Psoas muscle (tissue), 8 donors: ENCODE measurements around the gene SLC1A3. TPM values are rescaled to one million over a fixed set of nuclear protein-coding genes. Genes with fewer than 3 reads are reported as not detected.

Source experiments
- ATAC-seq, 4 donors: fragments of 200-7000 bp; cut with Tn5 transposase; one replicate each; pipeline ENCODE4 v1.9.1; 2020; ENCODE audit warnings: moderate library complexity in 3 of 4, mild to moderate bottlenecking in 2 of 4
- DNase-seq, 2 donors: peaks; one replicate each; pipeline ENCODE4 v3.0.0-alpha.2; 2020
- H3K27ac ChIP-seq: fragments of 200-600 bp; one replicate; pipeline ENCODE4 v1.8.0; 2022
- H3K27me3 ChIP-seq, 3 donors: fragments of 200-600 bp in 1 of 3; one replicate each; pipeline versions ENCODE4 v1.6.1 to v1.8.0; 2013 to 2022; ENCODE audit warnings: low read length in 2 of 3, mild to moderate bottlenecking in 2 of 3, moderate library complexity in 1 of 3; ENCODE audit not compliant: insufficient read depth in 3 of 3
- H3K36me3 ChIP-seq, 2 donors: fragments of 200-600 bp in 1 of 2; one replicate each; pipeline versions ENCODE4 v1.6.1 to v1.8.0; 2013 to 2022; ENCODE audit warnings: low read depth in 1 of 2, mild to moderate bottlenecking in 1 of 2, moderate library complexity in 1 of 2; ENCODE audit not compliant: insufficient read depth in 1 of 2
- H3K4me1 ChIP-seq: fragments of 200-600 bp; one replicate; pipeline ENCODE4 v1.8.0; 2022
- H3K4me3 ChIP-seq: fragments of 200-600 bp; one replicate; pipeline ENCODE4 v1.8.0; 2022; ENCODE audit warnings: mild to moderate bottlenecking
- H3K9me3 ChIP-seq: fragments of 200-600 bp; one replicate; pipeline ENCODE4 v1.8.0; 2022
- CTCF ChIP-seq: fragments of 200-600 bp; IDR thresholded peaks from one replicate; pipeline ENCODE4 v1.8.0; 2022; ENCODE audit warnings: antibody characterized with exemption
- WGBS, 3 donors: extraction: QIAGEN DNeasy Blood & Tissue Kit; methylation state at CpG; one replicate each; pipeline versions ENCODE4 v1.1.6 to v1.1.7; 2013; 5-methylcytosine and 5-hydroxymethylcytosine counted together
- intact Hi-C, 2 donors: fragments of 100-400 bp; cut with DNase I; formaldehyde crosslinking; loops; one replicate each; pipeline versions ENCODE4 v1.11.0 to v1.14.2; 2022
- polyA plus RNA-seq, 3 donors: library from polyadenylated mRNA; stranded (reverse); fragments of 200-250 nt; gene quantifications; one replicate each; pipeline ENCODE4 v1.2.3, GENCODE V29; 2013
- total RNA-seq, 4 donors: library from RNA; stranded (reverse); fragmentation: NEBNext Ultra II Directional in 2 of 4; extraction: Animal tissue kit (Norgen Biotek cat#: 25700) in 2 of 4; gene quantifications; one replicate each; pipeline versions ENCODE4 v1.2.1 to v1.2.4, GENCODE V29; 2021 to 2023
- donor health status: healthy with polysubstance abuse.
- donor health status: DM: no; HTN: no; CAD: no; lungs with moderate emphysema.
- donor health status: Bipolar disorder and iron deficiency.
- donor health status: healthy.
- donor health status: DM: yes; HTN: yes; CAD: no.
- donor health status: DM: no; HTN: no; CAD: no.
- donor health status: DM: no; HTN: no; CAD: no.
- donor health status: DM: yes; HTN: yes; CAD: no.

Gene SLC1A3
- total and polyA plus RNA-seq, 7 donors, result 9.6 to 25.3 (median 17.4) TPM

- 59 to 67% (median 64%) methylated on average over 1 of the region's 1 CpG for WGBS, 3 donors
- intact Hi-C loops, result no loop called here
- no peak for TF ChIP-seq CTCF
- Histone ChIP-seq H3K4me1 (peaks cover 65% of the 10 kb centered on the region), H3K9me3 (no peaks in the 10 kb centered on the region), H3K36me3 (no peaks in the 10 kb centered on the region), H3K27me3 (no peaks in the 10 kb centered on the region), H3K4me3 (no peak overlapping the region), H3K27ac (peak overlapping the region; percentile 87)
- DNase-seq (no peak), ATAC-seq (no peak)
Measured at GRCh38 chr5:36656556-36656955, 50.1 kb downstream of the SLC1A3 start.

GRCh38 chr5:36657563-36657995 is 51.2 kb downstream of the SLC1A3 start:
- no peak for TF ChIP-seq CTCF
- DNase-seq, result peak in 1 of 2 donors; percentile 48
- peaks cover 57% of the 10 kb centered on the region for H3K4me1 ChIP-seq
- 6 to 8% (median 6%) methylated on average over 5 of the region's 5 CpGs for WGBS, 3 donors
- H3K27me3 ChIP-seq, result no peaks in the 10 kb centered on the region
- peak; percentile 80 to 92 (median 91) for ATAC-seq
- no peaks in the 10 kb centered on the region for H3K9me3 ChIP-seq
- peak overlapping the region; percentile 37 for H3K4me3 ChIP-seq
- H3K36me3 ChIP-seq, result no peaks in the 10 kb centered on the region
- peak overlapping the region; percentile 87 for H3K27ac ChIP-seq
- intact Hi-C loops, result no loop called here

- intact Hi-C loops, result no loop called here
- Histone ChIP-seq H3K27ac (peak overlapping the region; percentile 87), H3K27me3 (no peaks in the 10 kb centered on the region), H3K9me3 (no peaks in the 10 kb centered on the region), H3K36me3 (no peaks in the 10 kb centered on the region), H3K4me3 (peak overlapping the region; percentile 37), H3K4me1 (peaks cover 50% of the 10 kb centered on the region)
- no peak for TF ChIP-seq CTCF
- peak in 1 of 4 donors; percentile 1 for ATAC-seq
- no peak for DNase-seq
- WGBS, 3 donors, result 79 to 85% (median 83%) methylated on average over 8 of the region's 8 CpGs
Measured at GRCh38 chr5:36658038-36658756, 51.8 kb downstream of the SLC1A3 start.

GRCh38 chr5:36659411-36659810 is 53.0 kb downstream of the SLC1A3 start:
- WGBS, 3 donors, result 72 to 79% (median 77%) methylated on average over 4 of the region's 4 CpGs
- Histone ChIP-seq H3K9me3 (no peaks in the 10 kb centered on the region), H3K4me1 (peaks cover 43% of the 10 kb centered on the region), H3K4me3 (no peak overlapping the region), H3K36me3 (no peaks in the 10 kb centered on the region), H3K27ac (no peak overlapping the region), H3K27me3 (no peaks in the 10 kb centered on the region)
- no peak for TF ChIP-seq CTCF
- DNase-seq (no peak), ATAC-seq (no peak)
- intact Hi-C loops, result no loop called here
